CD4-positive, alpha-beta T cell treated with Interleukin-15 for 1 hour (primary cell): ENCODE measurements around the gene PRELID1.
"Not testable (repeated sequence)": the region's sequence is repeated elsewhere in the genome, so short reads cannot be mapped to it uniquely, and the experiment has no call there.

ENCODE experiments used
- DNase-seq: peaks from one replicate; pipeline ENCODE4 v3.0.0-alpha.2; 2020

PRELID1 gene

GRCh38 chr5:177336603-177337494, 33.2 kb downstream of the PRELID1 start:
- DNase-seq: no peak

- DNase-seq: no peak
These were observed 34.9 kb downstream of the PRELID1 start for GRCh38 chr5:177338251-177339106.

GRCh38 chr5:177339107-177339638, 35.6 kb downstream of the PRELID1 start:
- no peak for DNase-seq

GRCh38 chr5:177343000-177343399, 39.4 kb downstream of the PRELID1 start:
- DNase-seq: not testable (repeated sequence)

GRCh38 chr5:177343777-177344176, 40.2 kb downstream of the PRELID1 start:
- no peak for DNase-seq

GRCh38 chr5:177344891-177345290, 41.3 kb downstream of the PRELID1 start:
- DNase-seq: no peak

GRCh38 chr5:177346820-177347219, 43.2 kb downstream of the PRELID1 start:
- DNase-seq: no peak

GRCh38 chr5:177347699-177348098, 44.1 kb downstream of the PRELID1 start:
- no peak for DNase-seq

GRCh38 chr5:177349362-177349647, 45.7 kb downstream of the PRELID1 start:
- no peak for DNase-seq

GRCh38 chr5:177349762-177350161, 46.2 kb downstream of the PRELID1 start:
- no peak for DNase-seq

- DNase-seq: no peak
These were observed 47.3 kb downstream of the PRELID1 start for GRCh38 chr5:177350776-177351391.

GRCh38 chr5:177351392-177352329, 48.1 kb downstream of the PRELID1 start, which contains the start of gene LMAN2:
Gene LMAN2, minus strand, starts transcription at chr5:177351668. Its CDS starts 21 bp downstream, at chr5:177351647.
- peak; percentile 93 for DNase-seq

- DNase-seq: no peak
These were observed 49.5 kb downstream of the PRELID1 start for GRCh38 chr5:177353093-177353492.

GRCh38 chr5:177354256-177354655, 50.7 kb downstream of the PRELID1 start:
- DNase-seq: no peak

- DNase-seq: no peak
These were observed 51.1 kb downstream of the PRELID1 start for GRCh38 chr5:177354711-177355110.

- DNase-seq: no peak
These were observed 51.7 kb downstream of the PRELID1 start for GRCh38 chr5:177355162-177355867.

- no peak for DNase-seq
These were observed 52.2 kb downstream of the PRELID1 start for GRCh38 chr5:177355868-177356168.
